HG02678 (cell line): ENCODE measurements around the gene PHF2.

ENCODE experiments used
- ATAC-seq: cut with Tn5 transposase; IDR thresholded peaks from one replicate; pipeline ENCODE4 v1.9.1; 2021; ENCODE audit warnings: mild to moderate bottlenecking, moderate library complexity; ENCODE audit not compliant: unreplicated experiment

The PHF2 gene

GRCh38 chr9:93585695-93586094, 9.3 kb downstream of the PHF2 start:
- ATAC-seq: no peak

GRCh38 chr9:93586290-93587057, 10.1 kb downstream of the PHF2 start:
- no peak for ATAC-seq

DNA sequence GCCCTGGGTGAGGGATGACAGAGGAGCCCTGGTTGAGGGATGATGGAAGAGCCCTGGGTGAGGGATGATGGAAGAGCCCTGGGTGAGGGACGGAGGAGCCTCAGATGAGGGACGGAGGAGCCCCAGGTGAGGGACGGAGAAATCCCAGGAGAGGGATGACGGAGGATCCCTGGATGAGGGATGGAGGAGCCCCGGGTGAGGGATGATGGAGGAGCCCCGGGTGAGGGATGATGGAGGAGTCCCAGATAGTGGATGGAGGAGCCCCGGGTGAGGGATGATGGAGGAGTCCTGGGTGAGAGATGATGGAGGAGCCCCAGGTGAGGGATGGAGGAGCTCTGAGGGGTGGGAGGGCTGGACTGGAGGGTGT, 10.9 kb downstream of the PHF2 start:
- ATAC-seq: no peak

DNA sequence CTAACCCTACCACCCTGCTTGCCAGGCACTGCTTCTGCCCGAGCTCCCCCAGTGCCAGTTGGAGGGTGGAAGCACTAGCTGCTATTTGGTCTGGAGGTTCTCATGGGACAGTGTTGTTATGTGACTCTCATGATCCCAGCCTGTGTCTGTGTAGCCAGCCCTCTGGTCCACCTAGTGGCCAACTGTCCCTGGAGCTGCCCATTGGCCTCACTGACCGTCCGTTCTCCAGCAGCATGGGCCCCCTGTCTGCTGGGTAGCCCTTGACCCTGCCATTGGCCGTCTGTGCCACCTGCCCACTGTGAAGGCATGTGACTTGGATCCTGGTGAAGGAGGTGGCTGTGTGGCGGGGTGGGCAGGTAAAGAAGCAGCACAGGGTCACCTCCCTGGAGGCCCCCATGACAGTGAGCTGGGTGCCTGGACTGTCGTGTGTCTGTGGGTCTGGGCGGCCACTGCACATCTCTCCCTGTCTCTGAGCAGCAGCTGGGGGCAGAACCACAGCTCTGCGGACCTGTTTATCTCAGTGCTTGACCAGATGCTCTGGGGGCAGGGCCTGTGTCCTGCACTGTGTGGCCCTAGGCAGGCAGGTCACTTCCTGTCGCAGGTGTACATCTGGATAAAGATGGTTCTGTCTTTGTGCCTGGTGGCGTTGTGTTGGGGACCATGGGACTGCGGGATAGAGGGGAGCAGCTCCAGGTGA, 11.4 kb downstream of the PHF2 start:
- ATAC-seq: no peak

DNA sequence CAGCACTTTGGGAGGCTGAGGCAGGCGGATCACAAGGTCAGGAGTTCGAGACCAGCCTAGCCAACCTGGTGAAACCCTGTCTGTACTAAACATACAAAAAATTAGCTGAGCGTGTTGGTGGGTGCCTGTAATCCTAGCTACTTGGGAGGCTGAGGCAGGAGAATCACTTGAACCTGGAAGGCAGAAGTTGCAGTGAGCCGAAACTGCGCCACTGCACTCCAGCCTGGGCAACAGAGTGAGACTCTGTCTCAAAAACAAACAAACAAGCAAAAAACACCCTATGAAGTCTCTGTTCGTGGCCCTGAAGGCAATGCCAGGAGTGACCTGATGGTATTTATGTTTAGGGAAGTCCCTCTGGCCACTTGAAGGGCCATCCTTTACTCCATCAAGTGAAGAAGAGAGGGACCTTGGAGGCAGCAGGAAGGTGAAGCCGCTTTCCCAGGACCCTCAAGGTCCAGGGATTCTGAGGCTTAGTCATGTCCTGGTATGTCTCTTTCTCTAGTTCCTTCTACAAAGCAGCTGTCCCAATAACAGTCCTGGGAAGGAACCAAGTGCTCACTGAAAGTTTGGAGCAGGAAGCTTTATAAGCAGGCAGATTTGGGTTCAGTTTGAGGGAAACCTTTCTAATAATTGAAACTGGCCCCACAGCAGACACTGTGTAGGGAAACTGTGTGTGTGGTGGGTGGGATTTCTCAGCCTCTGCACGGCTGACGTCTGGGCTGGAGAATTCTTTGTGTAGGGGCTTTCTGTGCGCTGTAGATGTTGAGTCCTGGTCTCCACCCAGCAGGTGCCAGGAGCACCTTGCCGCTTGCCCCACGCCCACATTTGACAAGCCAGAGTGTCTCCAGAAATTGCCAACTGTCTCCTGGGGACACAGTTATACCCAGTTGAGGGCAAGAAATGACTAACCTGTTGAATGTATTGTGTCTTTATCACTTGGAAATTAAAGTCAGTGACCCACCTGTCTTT, 12.5 kb downstream of the PHF2 start:
- no peak for ATAC-seq

- ATAC-seq: no peak
Measured at GRCh38 chr9:93589688-93590087, 13.3 kb downstream of the PHF2 start.

- no peak for ATAC-seq
Measured at GRCh38 chr9:93590609-93591234, 14.3 kb downstream of the PHF2 start.

DNA sequence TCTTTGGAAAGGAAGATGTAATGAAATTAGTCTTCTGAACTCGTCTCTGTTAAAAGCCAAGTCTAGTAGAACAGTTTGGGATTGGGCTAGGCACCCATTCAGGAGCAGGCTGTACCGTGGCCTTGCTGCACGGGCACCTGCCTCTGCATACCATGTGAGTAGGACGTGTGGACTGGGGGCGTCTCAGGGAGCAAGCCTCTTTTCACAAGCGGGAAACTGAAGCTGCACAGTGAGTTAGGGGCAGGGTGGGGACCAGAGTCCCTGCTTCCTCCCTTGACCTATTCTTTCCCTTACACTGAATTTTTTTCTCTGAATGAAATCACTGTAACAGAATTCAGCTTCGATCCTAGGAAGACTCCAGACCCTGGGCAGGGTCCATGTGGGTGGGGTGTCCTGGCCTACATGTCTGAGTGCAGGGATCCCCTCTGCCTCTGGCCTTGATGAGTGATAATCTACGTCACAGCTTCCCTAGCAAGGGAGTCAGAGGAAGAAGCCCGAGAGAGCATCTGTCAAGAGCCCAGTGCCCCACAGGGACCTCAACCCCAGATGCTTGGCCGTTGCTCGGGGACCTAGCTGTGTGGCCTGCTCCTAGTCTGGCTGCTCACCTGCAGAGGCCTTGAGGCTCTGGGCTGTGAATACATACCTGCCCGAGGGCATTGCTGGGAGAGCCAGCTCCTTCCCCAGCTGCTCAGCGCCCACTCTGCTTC, 15.1 kb downstream of the PHF2 start:
- no peak for ATAC-seq

- ATAC-seq: no peak
Measured at GRCh38 chr9:93592008-93592642, 15.7 kb downstream of the PHF2 start.

GRCh38 chr9:93592643-93593021, 16.2 kb downstream of the PHF2 start:
- no peak for ATAC-seq

DNA sequence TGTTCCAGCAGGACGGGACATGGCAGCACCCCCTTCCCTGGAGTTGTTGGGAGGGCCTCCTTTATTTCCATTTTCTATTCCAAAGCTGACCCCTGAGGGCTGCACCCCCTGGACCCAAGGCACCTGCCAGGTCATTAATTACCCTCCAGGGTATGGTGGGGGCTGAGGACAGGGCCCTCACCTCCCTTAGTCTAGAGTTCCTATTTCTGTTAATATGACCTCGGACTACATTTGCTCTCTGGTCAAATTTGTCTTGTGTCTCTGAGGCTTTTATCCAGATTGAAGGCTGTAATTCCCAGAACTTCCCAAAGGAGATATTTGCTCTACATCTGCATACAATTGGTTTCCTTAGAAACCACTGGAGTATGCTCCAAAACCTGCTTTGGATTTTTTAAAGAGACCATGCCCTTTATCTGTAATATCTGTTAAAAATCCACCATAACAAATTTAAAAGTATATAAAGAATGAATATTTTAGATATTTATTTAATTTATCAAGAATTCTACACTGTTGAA, 16.8 kb downstream of the PHF2 start:
- no peak for ATAC-seq

- ATAC-seq: no peak
Measured at GRCh38 chr9:93594041-93594756, 17.8 kb downstream of the PHF2 start.

GRCh38 chr9:93595461-93595860, 19.1 kb downstream of the PHF2 start:
- ATAC-seq: no peak

GRCh38 chr9:93595861-93596365, 19.5 kb downstream of the PHF2 start:
- no peak for ATAC-seq

DNA sequence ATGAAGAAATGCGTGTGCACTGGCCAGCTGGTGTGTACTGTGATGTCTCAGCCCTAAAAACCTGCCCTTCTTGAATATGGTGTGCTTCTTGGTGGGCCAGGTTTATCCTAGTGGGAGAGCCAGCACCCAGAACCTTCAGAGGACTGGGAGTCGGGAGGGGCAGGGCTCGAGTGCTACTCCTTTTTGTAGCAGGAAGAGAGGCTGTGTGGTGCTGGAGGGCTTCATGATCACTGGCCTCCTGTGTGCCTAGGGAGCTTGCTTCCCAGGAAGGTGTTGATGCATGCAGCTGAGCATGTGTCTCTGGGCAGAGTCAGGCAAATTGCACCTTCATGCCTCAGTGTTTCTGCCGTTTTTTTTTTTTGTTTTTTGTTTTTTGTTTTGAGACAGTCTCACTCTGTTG, 20.0 kb downstream of the PHF2 start:
- no peak for ATAC-seq

DNA sequence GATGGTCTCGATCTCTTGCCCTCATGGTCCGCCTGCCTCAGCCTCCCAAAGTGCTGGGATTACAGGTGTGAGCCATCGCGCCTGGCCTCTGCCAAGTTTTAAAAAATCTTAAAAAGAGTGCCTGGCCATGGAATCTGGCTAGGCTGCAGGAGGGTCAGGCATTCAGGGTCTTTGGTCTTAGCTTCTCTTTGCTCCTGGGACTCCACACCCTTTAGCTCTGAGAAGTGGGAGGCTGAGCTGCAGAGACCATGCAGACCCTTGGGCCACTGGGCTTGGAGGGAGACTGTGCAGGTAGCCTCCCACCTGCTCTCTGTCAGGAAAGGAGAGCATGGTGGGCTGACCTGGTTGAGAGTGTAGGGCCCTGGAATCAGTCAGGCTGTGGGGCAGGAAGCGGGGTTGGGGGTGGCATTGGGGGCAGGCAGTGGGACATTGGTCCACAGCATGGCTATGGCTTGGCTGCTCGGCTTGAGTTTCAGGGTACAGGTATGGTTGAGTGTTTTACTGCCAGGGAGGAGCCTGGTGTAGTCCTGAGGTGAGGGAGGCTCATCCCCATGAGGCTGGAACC, 20.8 kb downstream of the PHF2 start:
- ATAC-seq: no peak

- no peak for ATAC-seq
Measured at GRCh38 chr9:93597871-93598646, 21.7 kb downstream of the PHF2 start.
